ENCODE data around the gene ATP2A3. TPM values are rescaled to one million over a fixed set of nuclear protein-coding genes. Genes with fewer than 3 reads are reported as not detected.
A peak's percentile ranks its signal among the peaks of the same experiment; 100 is the strongest.

The ATP2A3 gene
- total and polyA plus RNA-seq, 2 donors (not counting 3 experiments of a cell fraction or from before 2014, with no cell fraction given), result 0.37 to 0.55 TPM

GRCh38 chr17:3913531-3914311 lies 50.5 kb downstream of the ATP2A3 start:
- ChIA-PET POLR2A (interaction anchor here (0.6 to 0.7 kb wide), 2 partner anchors 89 to 144 kb away, joined by 3 to 4 read pairs; no protein-coding TSS in a partner anchor), CTCF (interaction anchor here (0.6 to 5.0 kb wide), 48 partner anchors 10 to 302 kb away, joined by 3 to 84 read pairs (median 4); partner anchors contain the start of genes ATP2A3, CAMKK1 and NCBP3)
- peak; percentile 95 for FAIRE-seq
- H3K36me3 ChIP-seq (ENCODE audit: control insufficient read depth in 2 of 2, extremely low read depth in 1 of 2, insufficient read depth in 2 of 2, low read length in 2 of 2), result no peaks in the 10 kb centered on the region
- no peaks in the 10 kb centered on the region for H3K27me3 ChIP-seq (ENCODE audit: control insufficient read depth in 2 of 2, insufficient read depth in 2 of 2, low read length in 2 of 2)
- BruUV-seq (replicated peaks), result no TSS peak
- dilution Hi-C loops (cut with MboI; ENCODE audit: extremely low pct_ligation_motif_present, low sequenced_read_pairs), result no loop called here
- intact Hi-C loops (cut with micrococcal nuclease), result loop anchor here (1.0 to 2.0 kb wide), 3 partner anchors 22 to 161 kb away; no protein-coding TSS in a partner anchor
- H3K4me1 ChIP-seq (ENCODE audit: control insufficient read depth, extremely low read depth, insufficient read depth, low read length), result peaks cover 15% of the 10 kb centered on the region
- no peaks in the 10 kb centered on the region for H4K20me1 ChIP-seq (replicated peaks; ENCODE audit: control insufficient read depth, extremely low read depth, insufficient read depth, low read length)
- H2AFZ ChIP-seq (ENCODE audit: low read depth, low read length), result peak overlapping the region; percentile 2
- H3K9me1 ChIP-seq (replicated peaks; ENCODE audit: control insufficient read depth, extremely low read depth, insufficient read depth, low read length), result no peaks in the 10 kb centered on the region
- peak; percentile 73 for DNase-seq (ENCODE audit: low read depth, low spot score)
- no peak overlapping the region for H3K4me3 ChIP-seq (replicated peaks in 1 of 3; ENCODE audit: insufficient read depth in 1 of 3, low read depth in 1 of 3, low read length in 3 of 3)
- H3K4me2 ChIP-seq (ENCODE audit: insufficient read depth, low read length), result no peak overlapping the region
- no peak overlapping the region for H3K9ac ChIP-seq (replicated peaks; ENCODE audit: extremely low read depth, insufficient read depth, low read length)
- TF ChIP-seq FOS (IDR thresholded peaks at IDR 0.05; ENCODE audit: borderline replicate concordance, insufficient read depth, low read length) (no peak), CTCF (IDR thresholded peaks at IDR 0.05; ENCODE audit: extremely low read depth in 1 of 2, insufficient read depth in 1 of 2, low read depth in 1 of 2, low read length in 2 of 2) (peak; percentile 97 to 99)
- H3K9me3 ChIP-seq (replicated peaks; ENCODE audit: control insufficient read depth, insufficient read depth, low read length), result no peaks in the 10 kb centered on the region
- H3K27ac ChIP-seq (ENCODE audit: insufficient read depth, low read depth, low read length), result no peak overlapping the region
- H3K79me2 ChIP-seq (ENCODE audit: control insufficient read depth, insufficient read depth, low read length), result no peaks in the 10 kb centered on the region

- no peak for DNase-seq (ENCODE audit: low read depth, low spot score)
- Histone ChIP-seq H3K9me1 (replicated peaks; ENCODE audit: control insufficient read depth, extremely low read depth, insufficient read depth, low read length) (no peaks in the 10 kb centered on the region), H3K36me3 (ENCODE audit: control insufficient read depth in 2 of 2, extremely low read depth in 1 of 2, insufficient read depth in 2 of 2, low read length in 2 of 2) (no peaks in the 10 kb centered on the region), H3K4me3 (replicated peaks in 1 of 3; ENCODE audit: insufficient read depth in 1 of 3, low read depth in 1 of 3, low read length in 3 of 3) (no peak overlapping the region), H4K20me1 (replicated peaks; ENCODE audit: control insufficient read depth, extremely low read depth, insufficient read depth, low read length) (no peaks in the 10 kb centered on the region), H2AFZ (ENCODE audit: low read depth, low read length) (no peak overlapping the region), H3K4me1 (ENCODE audit: control insufficient read depth, extremely low read depth, insufficient read depth, low read length) (peaks cover 15% of the 10 kb centered on the region), H3K9me3 (replicated peaks; ENCODE audit: control insufficient read depth, insufficient read depth, low read length) (no peaks in the 10 kb centered on the region), H3K27ac (ENCODE audit: insufficient read depth, low read depth, low read length) (no peak overlapping the region), H3K4me2 (ENCODE audit: insufficient read depth, low read length) (no peak overlapping the region), H3K9ac (replicated peaks; ENCODE audit: extremely low read depth, insufficient read depth, low read length) (no peak overlapping the region), H3K27me3 (ENCODE audit: control insufficient read depth in 2 of 2, insufficient read depth in 2 of 2, low read length in 2 of 2) (no peaks in the 10 kb centered on the region), H3K79me2 (ENCODE audit: control insufficient read depth, insufficient read depth, low read length) (no peaks in the 10 kb centered on the region)
- POLR2A ChIA-PET, result interaction anchor here (0.7 kb wide), 1 partner anchor 90 kb away, joined by 4 read pairs; no protein-coding TSS in a partner anchor
- TF ChIP-seq POLR2AphosphoS5 (IDR thresholded peaks at IDR 0.05; ENCODE audit: insufficient read depth, low read depth, low read length), result no peak
- TF ChIP-seq POLR2A (IDR thresholded peaks at IDR 0.05; ENCODE audit: low read depth, low read length), result no peak
- TF ChIP-seq CTCF (IDR thresholded peaks at IDR 0.05; ENCODE audit: extremely low read depth in 1 of 2, insufficient read depth in 1 of 2, low read depth in 1 of 2, low read length in 2 of 2), result no peak
- TF ChIP-seq FOS (IDR thresholded peaks at IDR 0.05; ENCODE audit: borderline replicate concordance, insufficient read depth, low read length), result no peak
- TF ChIP-seq MYC (IDR thresholded peaks at IDR 0.05; ENCODE audit: low read depth, low read length), result no peak
- no peak for TF ChIP-seq GATA2 (IDR thresholded peaks at IDR 0.05; ENCODE audit: insufficient read depth, insufficient read length, low read depth, low read length)
- TF ChIP-seq MAX (IDR thresholded peaks at IDR 0.05; ENCODE audit: insufficient read depth, insufficient read length), result no peak
- no peak for TF ChIP-seq JUN (IDR thresholded peaks at IDR 0.05; ENCODE audit: borderline replicate concordance, insufficient read depth, insufficient read length, low read depth)
- no peak for TF ChIP-seq EZH2 (IDR thresholded peaks at IDR 0.05; ENCODE audit: borderline replicate concordance, low read depth, low read length, severe bottlenecking)
- dilution Hi-C loops (cut with MboI; ENCODE audit: extremely low pct_ligation_motif_present, low sequenced_read_pairs) (no loop called here), intact Hi-C loops (cut with micrococcal nuclease) (no loop called here)
- CTCF ChIA-PET, result interaction anchor here (0.8 to 5.0 kb wide), 19 partner anchors 9 to 248 kb away, joined by 3 to 84 read pairs (median 17); partner anchors contain the start of genes CAMKK1 and NCBP3
- no peak for FAIRE-seq
- BruUV-seq (replicated peaks), result no TSS peak
These were observed 51.4 kb downstream of the ATP2A3 start for GRCh38 chr17:3912827-3913226.
